Islet of Langerhans (tissue), 1 donor: ENCODE data around the gene PC.
"Not testable (repeated sequence)": the region's sequence is repeated elsewhere in the genome, so short reads cannot be mapped to it uniquely, and the experiment has no call there.

Experiments used
- FAIRE-seq: peaks from one replicate; lab custom pipeline; 2011; peaks lifted over from hg19 to GRCh38; lab: Jason Lieb, UNC

The PC gene

GRCh38 chr11:66979336-66979980 is 21.3 kb upstream of the PC start:
- FAIRE-seq = no peak

- no peak for FAIRE-seq
Measured at GRCh38 chr11:66978717-66979116, 20.5 kb upstream of the PC start.

GRCh38 chr11:66978229-66978628 is 20.0 kb upstream of the PC start:
- FAIRE-seq = no peak

GRCh38 chr11:66976925-66977324 is 18.7 kb upstream of the PC start:
- no peak for FAIRE-seq

GRCh38 chr11:66976028-66976467 is 17.9 kb upstream of the PC start:
- no peak for FAIRE-seq

DNA sequence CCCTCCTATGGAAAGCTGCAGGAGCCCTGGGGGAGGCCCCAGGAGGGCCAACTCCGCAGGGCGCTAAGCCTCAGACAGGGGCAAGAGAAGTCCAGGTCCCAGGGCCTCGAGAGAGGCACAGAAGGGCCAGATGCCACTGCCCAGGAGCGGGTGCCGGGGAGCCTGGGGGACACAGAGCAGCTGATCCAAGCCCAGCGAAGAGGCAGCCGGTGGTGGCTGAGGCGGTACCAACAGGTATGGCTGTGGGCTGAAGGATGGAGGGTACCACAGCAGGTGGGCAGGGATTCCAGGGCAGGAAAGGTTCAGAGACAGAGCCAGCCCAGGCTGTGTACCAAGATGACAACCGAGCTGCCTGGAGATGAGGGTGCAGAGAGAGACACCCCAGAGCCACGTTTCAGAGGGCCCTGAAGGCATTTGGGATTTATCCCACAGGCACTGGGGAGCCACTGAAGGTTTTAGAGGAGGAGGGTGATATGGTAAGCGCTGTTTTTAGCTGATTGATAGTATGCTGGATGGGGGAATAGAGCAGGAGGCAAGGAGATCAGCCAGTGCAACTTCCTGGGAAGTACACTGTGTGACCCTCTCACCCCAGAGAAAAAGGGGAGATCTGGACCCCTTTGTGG is 17.3 kb upstream of the PC start:
- no peak for FAIRE-seq

DNA sequence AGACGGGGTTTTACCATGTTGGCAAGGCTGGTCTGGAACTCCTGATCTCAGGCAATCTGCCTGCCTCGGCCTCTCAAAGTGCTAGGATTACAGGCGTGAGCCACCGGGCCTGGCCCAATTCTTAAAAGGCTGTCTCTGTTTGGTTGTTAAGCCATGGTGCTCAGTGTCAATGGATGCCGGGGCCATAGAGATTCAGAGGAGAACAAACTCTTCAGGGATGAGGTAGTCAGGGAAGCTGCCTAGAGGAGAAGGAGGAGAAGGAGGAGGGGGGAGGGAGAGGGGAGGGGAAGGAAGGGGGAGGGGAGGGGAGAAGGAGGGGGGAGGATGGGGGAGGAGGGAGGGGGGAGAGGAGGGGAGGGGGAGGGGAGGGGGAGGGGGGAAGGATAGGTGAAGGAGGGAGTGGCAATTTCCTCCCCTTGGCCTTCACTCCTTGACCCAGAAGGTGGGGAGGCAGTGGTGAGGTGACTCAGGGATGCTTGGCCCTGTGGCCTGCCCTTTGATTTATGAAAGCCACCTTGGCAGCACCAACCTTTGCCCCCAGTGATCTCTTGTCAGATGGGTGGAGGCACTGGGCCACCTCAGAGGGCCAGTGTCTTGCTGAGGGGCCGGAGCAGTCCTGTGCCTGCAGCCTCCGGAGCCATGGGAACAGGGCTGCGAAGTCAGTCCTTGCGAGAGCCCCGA is 16.7 kb upstream of the PC start, which contains the start of gene C11orf86:
Gene C11orf86 (plus strand): TSS at position 581 of the 681 bp plus-strand sequence. CDS start 59 bp downstream, at position 640.
- no peak for FAIRE-seq

DNA sequence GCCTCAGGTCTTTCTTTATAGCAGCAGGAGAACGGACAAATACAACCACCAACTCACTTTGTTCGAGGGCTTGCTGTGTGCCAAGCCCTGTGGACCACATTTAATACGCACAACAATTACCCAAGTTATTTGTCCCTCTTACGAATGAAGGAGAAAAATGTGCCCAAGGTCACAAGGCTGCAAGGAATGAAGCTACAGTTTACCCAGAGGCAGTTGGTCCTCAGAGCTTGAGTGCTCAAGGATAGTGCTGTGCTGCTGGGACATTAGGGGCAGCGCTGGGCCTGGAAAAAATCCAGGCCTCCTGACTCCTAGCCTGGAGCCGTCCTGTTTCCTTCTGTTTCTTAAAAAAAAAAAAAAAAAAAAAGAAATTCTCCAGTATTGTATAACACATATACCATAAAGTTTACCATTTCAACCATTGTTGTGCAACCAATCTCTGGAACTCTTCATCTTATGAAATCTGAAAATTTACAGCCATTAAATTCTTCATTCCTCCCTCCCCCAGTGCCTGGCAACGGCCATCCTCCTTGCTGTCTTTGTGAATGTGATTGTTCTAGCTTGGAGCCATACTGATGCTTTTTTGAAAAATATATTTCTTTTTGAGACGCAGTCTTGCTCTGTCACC is 15.9 kb upstream of the PC start:
- FAIRE-seq = no peak

GRCh38 chr11:66971488-66971887 is 13.3 kb upstream of the PC start:
- FAIRE-seq = no peak

- FAIRE-seq = no peak
Measured at GRCh38 chr11:66970807-66971442, 12.7 kb upstream of the PC start.

- no peak for FAIRE-seq
Measured at GRCh38 chr11:66970371-66970806, 12.2 kb upstream of the PC start.

- FAIRE-seq = no peak
Measured at GRCh38 chr11:66969584-66970225, 11.5 kb upstream of the PC start.

DNA sequence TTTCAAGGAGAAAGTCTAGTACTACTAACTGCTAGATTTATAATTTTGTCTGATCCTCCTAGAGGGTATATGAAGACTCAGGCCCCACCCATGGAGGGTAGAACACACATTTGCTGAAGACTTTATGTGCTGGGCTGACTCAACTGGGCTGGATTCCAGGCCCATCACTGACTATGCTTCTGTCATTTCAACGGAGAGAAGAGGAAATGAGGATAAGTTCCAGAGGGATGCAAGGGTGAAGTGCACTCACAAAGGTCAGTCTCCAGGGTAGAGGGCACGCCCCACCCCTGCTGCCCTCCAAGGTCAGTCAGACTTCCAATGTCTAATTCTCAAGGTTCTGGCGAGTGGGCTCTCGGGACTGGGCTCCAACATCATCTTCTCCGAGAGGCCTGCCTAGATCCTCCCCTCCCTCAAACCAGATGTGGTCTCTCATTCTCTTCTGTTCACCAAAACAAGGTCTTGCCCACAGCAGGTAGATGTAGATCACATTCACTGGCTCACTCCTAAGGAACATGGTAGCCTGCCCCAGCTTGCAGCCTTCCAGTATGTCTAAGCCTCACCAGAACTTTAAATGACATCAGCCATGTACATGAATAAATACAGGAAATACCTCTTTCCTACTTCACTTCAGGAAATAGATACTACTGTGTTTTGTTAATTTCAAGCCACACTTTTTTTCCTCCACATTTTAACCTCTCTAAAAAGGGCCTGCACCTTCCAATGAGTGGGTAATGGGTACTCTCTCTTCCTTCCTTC is 9.7 kb upstream of the PC start:
- no peak for FAIRE-seq

GRCh38 chr11:66966351-66966750 is 8.2 kb upstream of the PC start:
- FAIRE-seq = no peak

- FAIRE-seq = no peak
Measured at GRCh38 chr11:66964495-66964894, 6.3 kb upstream of the PC start.

DNA sequence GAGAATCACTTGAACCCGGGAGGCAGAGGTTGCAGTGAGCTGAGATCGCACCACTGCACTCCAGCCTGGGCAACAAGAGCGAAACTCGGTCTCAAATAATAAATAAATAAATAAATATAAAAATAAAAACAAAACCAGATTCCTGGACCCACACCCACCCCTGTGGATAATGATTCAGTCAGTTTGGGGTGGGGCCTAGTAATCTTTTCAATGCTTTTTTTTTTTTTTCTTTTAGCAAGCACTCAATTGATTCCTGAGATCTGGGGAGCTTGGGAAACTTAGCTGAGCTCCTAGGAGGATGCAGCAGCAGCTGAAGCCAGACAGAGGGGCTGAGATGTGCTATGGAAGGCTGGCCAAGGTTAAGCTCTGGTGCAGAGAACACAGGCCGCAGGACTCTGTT is 4.6 kb upstream of the PC start:
- no peak for FAIRE-seq

GRCh38 chr11:66962247-66962646 is 4.1 kb upstream of the PC start:
- FAIRE-seq = no peak

- FAIRE-seq = not testable (repeated sequence)
Measured at GRCh38 chr11:66961691-66962213, 3.6 kb upstream of the PC start.

- no peak for FAIRE-seq
Measured at GRCh38 chr11:66958956-66959274, 732 bp upstream of the PC start.

GRCh38 chr11:66957971-66958231 is 282 bp downstream of the PC start:
- no peak for FAIRE-seq

DNA sequence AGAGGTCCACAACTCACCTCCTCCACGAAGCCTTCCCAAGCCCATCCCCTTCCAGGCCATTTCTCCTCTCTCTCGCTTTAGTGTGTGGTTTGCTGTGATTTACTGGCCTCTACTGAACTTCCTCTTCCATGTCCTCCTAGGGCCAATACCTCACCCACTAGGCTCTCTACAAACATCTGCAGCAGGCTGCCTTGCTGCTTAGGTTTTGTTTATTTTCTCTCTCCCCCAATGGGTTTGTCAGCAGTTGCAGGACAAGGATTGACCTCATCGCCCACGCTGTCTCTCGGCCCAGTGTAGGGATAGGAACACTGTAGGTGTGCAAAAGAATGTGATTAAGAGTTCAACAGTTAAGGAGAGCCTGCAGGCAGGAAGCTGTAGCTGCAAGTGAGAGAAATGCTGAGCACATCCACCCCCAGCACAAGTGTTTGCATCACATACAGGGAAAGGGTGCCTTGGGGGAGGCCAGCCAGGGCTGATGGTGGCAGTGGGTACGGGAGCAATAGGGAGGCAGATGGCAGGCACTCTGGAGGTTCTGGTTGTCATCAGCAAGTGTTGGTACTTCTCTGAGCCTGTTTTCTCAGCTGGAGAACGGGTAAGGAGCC is 1.4 kb downstream of the PC start:
- FAIRE-seq = no peak
